ENCODE results near the gene ZNF773.

ZNF773 gene

DNA sequence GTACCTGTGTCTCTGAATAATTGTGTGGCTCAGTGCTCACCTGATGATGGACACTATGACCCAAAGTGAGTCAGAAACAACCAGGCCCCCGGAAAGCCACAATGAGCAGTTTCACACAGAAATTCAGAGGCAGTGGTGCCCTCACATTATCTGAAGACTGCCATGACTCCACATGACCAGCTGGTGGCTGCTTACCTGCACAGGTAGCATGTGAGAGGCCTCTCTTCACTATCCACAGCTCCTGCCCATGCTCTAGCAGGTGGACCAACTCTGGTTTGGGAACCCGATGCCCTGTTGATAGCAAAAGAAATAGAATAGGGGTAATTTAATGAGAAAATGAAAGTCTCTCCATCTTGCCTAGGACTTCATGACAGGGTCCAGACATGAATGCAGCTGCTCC, 52.7 kb downstream of the ZNF773 start:
- TF ChIP-seq POLR2AphosphoS5 (IDR thresholded peaks at IDR 0.05; ENCODE audit: low read depth, low read length) (no peak), FOXP2 (optimal IDR thresholded peaks at IDR 0.05; ENCODE audit: borderline replicate concordance, extremely low read depth, extremely low read length, insufficient read depth) (no peak), TAF1 (IDR thresholded peaks at IDR 0.05; ENCODE audit: borderline replicate concordance, insufficient read depth, low read length) (no peak), SIN3A (IDR thresholded peaks at IDR 0.05; ENCODE audit: borderline replicate concordance, insufficient read depth, low read length) (no peak)
- TF ChIP-seq, protein P1, sequence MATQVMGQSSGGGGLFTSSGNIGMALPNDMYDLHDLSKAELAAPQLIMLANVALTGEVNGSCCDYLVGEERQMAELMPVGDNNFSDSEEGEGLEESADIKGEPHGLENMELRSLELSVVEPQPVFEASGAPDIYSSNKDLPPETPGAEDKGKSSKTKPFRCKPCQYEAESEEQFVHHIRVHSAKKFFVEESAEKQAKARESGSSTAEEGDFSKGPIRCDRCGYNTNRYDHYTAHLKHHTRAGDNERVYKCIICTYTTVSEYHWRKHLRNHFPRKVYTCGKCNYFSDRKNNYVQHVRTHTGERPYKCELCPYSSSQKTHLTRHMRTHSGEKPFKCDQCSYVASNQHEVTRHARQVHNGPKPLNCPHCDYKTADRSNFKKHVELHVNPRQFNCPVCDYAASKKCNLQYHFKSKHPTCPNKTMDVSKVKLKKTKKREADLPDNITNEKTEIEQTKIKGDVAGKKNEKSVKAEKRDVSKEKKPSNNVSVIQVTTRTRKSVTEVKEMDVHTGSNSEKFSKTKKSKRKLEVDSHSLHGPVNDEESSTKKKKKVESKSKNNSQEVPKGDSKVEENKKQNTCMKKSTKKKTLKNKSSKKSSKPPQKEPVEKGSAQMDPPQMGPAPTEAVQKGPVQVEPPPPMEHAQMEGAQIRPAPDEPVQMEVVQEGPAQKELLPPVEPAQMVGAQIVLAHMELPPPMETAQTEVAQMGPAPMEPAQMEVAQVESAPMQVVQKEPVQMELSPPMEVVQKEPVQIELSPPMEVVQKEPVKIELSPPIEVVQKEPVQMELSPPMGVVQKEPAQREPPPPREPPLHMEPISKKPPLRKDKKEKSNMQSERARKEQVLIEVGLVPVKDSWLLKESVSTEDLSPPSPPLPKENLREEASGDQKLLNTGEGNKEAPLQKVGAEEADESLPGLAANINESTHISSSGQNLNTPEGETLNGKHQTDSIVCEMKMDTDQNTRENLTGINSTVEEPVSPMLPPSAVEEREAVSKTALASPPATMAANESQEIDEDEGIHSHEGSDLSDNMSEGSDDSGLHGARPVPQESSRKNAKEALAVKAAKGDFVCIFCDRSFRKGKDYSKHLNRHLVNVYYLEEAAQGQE (IDR thresholded peaks at IDR 0.05; ENCODE audit: insufficient read depth in 1 of 2, low read depth in 2 of 2, low read length in 2 of 2) = no peak

DNA sequence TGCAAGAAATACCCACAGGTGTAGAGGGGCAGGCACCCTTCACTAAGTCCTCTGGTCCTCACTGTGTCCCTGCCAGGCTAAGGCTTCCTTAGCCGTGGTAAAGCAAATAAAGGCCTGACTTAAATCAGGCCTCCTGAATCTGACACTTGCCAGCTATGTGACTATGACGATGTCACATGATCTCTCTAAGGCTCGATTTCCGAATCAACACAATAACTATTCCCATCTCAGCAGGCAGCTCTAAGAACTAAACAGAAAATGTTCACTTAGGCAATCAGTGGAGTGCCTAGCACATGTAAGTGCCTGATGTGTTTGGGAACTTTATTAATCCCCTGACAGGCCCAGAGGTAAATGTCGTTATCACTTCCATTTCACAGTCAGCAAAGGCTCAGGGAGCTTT, 57.9 kb downstream of the ZNF773 start:
- TF ChIP-seq SIN3A (IDR thresholded peaks at IDR 0.05; ENCODE audit: borderline replicate concordance, insufficient read depth, low read length) (no peak), FOXP2 (optimal IDR thresholded peaks at IDR 0.05; ENCODE audit: borderline replicate concordance, extremely low read depth, extremely low read length, insufficient read depth) (no peak), TAF1 (IDR thresholded peaks at IDR 0.05; ENCODE audit: borderline replicate concordance, insufficient read depth, low read length) (no peak), POLR2AphosphoS5 (IDR thresholded peaks at IDR 0.05; ENCODE audit: low read depth, low read length) (no peak)
- TF ChIP-seq, protein P1 (IDR thresholded peaks at IDR 0.05; ENCODE audit: insufficient read depth in 1 of 2, low read depth in 2 of 2, low read length in 2 of 2) = no peak

Data from PFSK-1 (cell line).